GM18502 (cell line): ENCODE measurements around the gene ANKRD11.

Experiments used
- ATAC-seq: cut with Tn5 transposase; IDR thresholded peaks from one replicate; pipeline ENCODE4 v1.9.1; 2021; ENCODE audit warnings: mild to moderate bottlenecking; ENCODE audit not compliant: unreplicated experiment, poor library complexity

Gene ANKRD11

GRCh38 chr16:89490439-89491237 is at the start of gene ANKRD11:
TSS of gene ANKRD11 (minus strand) at chr16:89490561. CDS start at chr16:89317019, 173,542 bp downstream.
- peak; percentile 84 for ATAC-seq

- ATAC-seq, result no peak
Observed at GRCh38 chr16:89538286-89538685, 47.9 kb upstream of the ANKRD11 start.

GRCh38 chr16:89537549-89537925 is 47.2 kb upstream of the ANKRD11 start:
- ATAC-seq, result no peak

GRCh38 chr16:89536886-89537548 is 46.7 kb upstream of the ANKRD11 start:
- ATAC-seq, result no peak

GRCh38 chr16:89536371-89536770 is 46.0 kb upstream of the ANKRD11 start:
- ATAC-seq, result no peak

GRCh38 chr16:89534252-89534756 is 43.9 kb upstream of the ANKRD11 start:
- ATAC-seq, result no peak

- no peak for ATAC-seq
Observed at GRCh38 chr16:89531821-89532526, 41.6 kb upstream of the ANKRD11 start.

GRCh38 chr16:89530401-89531381 is 40.3 kb upstream of the ANKRD11 start:
- ATAC-seq, result no peak

GRCh38 chr16:89529097-89529496 is 38.7 kb upstream of the ANKRD11 start:
- no peak for ATAC-seq

- ATAC-seq, result no peak
Observed at GRCh38 chr16:89525146-89525913, 35.0 kb upstream of the ANKRD11 start.

- no peak for ATAC-seq
Observed at GRCh38 chr16:89523680-89524344, 33.5 kb upstream of the ANKRD11 start.

- no peak for ATAC-seq
Observed at GRCh38 chr16:89522287-89522686, 31.9 kb upstream of the ANKRD11 start.

GRCh38 chr16:89519881-89520280 is 29.5 kb upstream of the ANKRD11 start:
- ATAC-seq, result no peak

GRCh38 chr16:89517128-89517527 is 26.8 kb upstream of the ANKRD11 start:
- ATAC-seq, result no peak

GRCh38 chr16:89512453-89512852 is 22.1 kb upstream of the ANKRD11 start:
- ATAC-seq, result no peak

- no peak for ATAC-seq
Observed at GRCh38 chr16:89511374-89511773, 21.0 kb upstream of the ANKRD11 start.

GRCh38 chr16:89510526-89510925 is 20.2 kb upstream of the ANKRD11 start:
- ATAC-seq, result no peak

GRCh38 chr16:89507834-89508590 is 17.7 kb upstream of the ANKRD11 start, which contains the start of gene SPG7:
TSS of gene SPG7 (plus strand) at chr16:89508403. CDS start at chr16:89508418, 15 bp downstream.
- ATAC-seq, result peak; percentile 63
